K562 (cell line): ENCODE measurements around the gene SAMD14. TPM values are rescaled to one million over a fixed set of nuclear protein-coding genes. Genes with fewer than 3 reads are reported as not detected.

Experiments used
- ATAC-seq: fragments of 200-7000 bp; cut with Tn5 transposase; 3 replicates; pipeline ENCODE4 v1.9.1; 2020; ENCODE audit warnings: moderate library complexity
- BruUV-seq: library from RNA; stranded (reverse); fragments of 400-500 nt; replicated peaks from 2 replicates; lab custom pipeline; 2021; lab: Mats Ljungman, UMichigan
- CTCF ChIA-PET: fragments of 300-600 bp; formaldehyde crosslinking; extraction: SDS; loops from one replicate; lab custom pipeline; 2021; ENCODE audit warnings: low intra/inter-chr PET ratio; lab: Yijun Ruan, JAX
- POLR2A ChIA-PET: fragments of 300-600, 350-650 bp; sonication (Branson Sonifier 250); formaldehyde crosslinking; extraction: SDS; loops from one replicate; lab custom pipeline; 2021; ENCODE audit warnings: antibody characterized with exemption, inconsistent platforms; lab: Yijun Ruan, JAX
- DNase-seq, 4 experiments: peaks; one replicate each; pipeline versions ENCODE4 v3.0.0 to v3.0.0-alpha.2; 2011 to 2018; ENCODE audit warnings: low spot score in 3 of 4, mixed read lengths in 3 of 4; ENCODE audit errors: extremely low read depth in 1 of 4
- FAIRE-seq: peaks from 2 replicates; lab custom pipeline; 2011; peaks lifted over from hg19 to GRCh38; lab: Jason Lieb, UNC
- H2AFZ ChIP-seq: 2 replicates; pipeline ENCODE4 v1.6.0; 2011; ENCODE audit warnings: low read depth, low read length, control low read depth, inconsistent platforms
- H3K27ac ChIP-seq: fragments of 200-600 bp; 3 replicates; pipeline ENCODE4 v1.8.0; 2011; ENCODE audit warnings: low read depth, mild to moderate bottlenecking, control low read depth, inconsistent platforms, low read length, moderate library complexity, mixed read lengths; ENCODE audit errors: extremely low read depth
- H3K27me3 ChIP-seq, 2 experiments: fragments of 300-600 bp in 1 of 2; 2 replicates in 1 of 2; 3 replicates in 1 of 2; pipeline versions ENCODE4 v1.6.0 to v1.8.0; 2011; ENCODE audit warnings: inconsistent platforms in 2 of 2, low read length in 2 of 2, mild to moderate bottlenecking in 1 of 2, mixed read lengths in 1 of 2, moderate library complexity in 1 of 2; ENCODE audit not compliant: control insufficient read depth in 2 of 2, insufficient read depth in 2 of 2
- H3K36me3 ChIP-seq: fragments of 300-600 bp; 3 replicates; pipeline ENCODE4 v1.8.0; 2011; ENCODE audit warnings: mild to moderate bottlenecking, low read length, inconsistent platforms; ENCODE audit not compliant: control insufficient read depth, insufficient read depth
- H3K4me1 ChIP-seq, 2 experiments: fragments of 200-600 bp in 1 of 2; replicated peaks in 1 of 2; 2 replicates in 1 of 2; 3 replicates in 1 of 2; pipeline versions ENCODE4 v1.5.1 to v1.8.0; 2011; ENCODE audit warnings: inconsistent platforms in 2 of 2, low read length in 2 of 2, mild to moderate bottlenecking in 1 of 2, mixed read lengths in 1 of 2, moderate library complexity in 1 of 2; ENCODE audit not compliant: control insufficient read depth in 2 of 2, insufficient read depth in 2 of 2
- H3K4me2 ChIP-seq: 2 replicates; pipeline ENCODE4 v1.6.1; 2011; ENCODE audit warnings: low read length, control low read depth, inconsistent platforms, mixed read lengths; ENCODE audit not compliant: insufficient read depth
- H3K4me3 ChIP-seq: fragments of 200-600 bp; sonication (generic), shearing (Covaris generic); 2 replicates; pipeline ENCODE4 v1.5.1; 2016; ENCODE audit warnings: control low read depth, inconsistent platforms
- H3K79me2 ChIP-seq: fragments of 200-600 bp; 3 replicates; pipeline ENCODE4 v1.8.0; 2011; ENCODE audit warnings: low read length, inconsistent platforms; ENCODE audit not compliant: control insufficient read depth, insufficient read depth
- H3K9ac ChIP-seq, 2 experiments: 2 replicates each; pipeline versions ENCODE4 v1.6.0 to v1.6.1; 2011; ENCODE audit warnings: low read depth in 2 of 2, low read length in 2 of 2, control low read depth in 1 of 2, inconsistent platforms in 1 of 2, mild to moderate bottlenecking in 1 of 2, mixed read lengths in 1 of 2; ENCODE audit not compliant: insufficient read depth in 1 of 2
- H3K9me1 ChIP-seq: one replicate; pipeline ENCODE4 v1.6.0; 2011; ENCODE audit warnings: inconsistent platforms, mild to moderate bottlenecking, low read length, moderate library complexity; ENCODE audit not compliant: control insufficient read depth, insufficient read depth
- H3K9me3 ChIP-seq: replicated peaks from 2 replicates; pipeline ENCODE4 v1.5.1; 2011; ENCODE audit warnings: low read depth, low read length, inconsistent platforms; ENCODE audit not compliant: control insufficient read depth, insufficient read depth
- H4K20me1 ChIP-seq: replicated peaks from 2 replicates; pipeline ENCODE4 v1.6.1; 2011; ENCODE audit warnings: low read length, inconsistent platforms, mixed read lengths; ENCODE audit not compliant: control insufficient read depth, insufficient read depth
- ARID1B ChIP-seq: fragments of 450-650 bp; IDR thresholded peaks from 2 replicates; pipeline ENCODE4 v1.6.1; 2016; ENCODE audit warnings: antibody characterized with exemption, mild to moderate bottlenecking, inconsistent platforms
- FOS ChIP-seq: IDR thresholded peaks from 3 replicates; pipeline ENCODE4 v1.6.1; 2011; ENCODE audit not compliant: insufficient read length; ENCODE audit errors: extremely low read depth
- KDM1A ChIP-seq, 2 experiments: fragments of 450-650 bp; IDR thresholded peaks; 2 replicates each; pipeline ENCODE4 v1.6.1; 2016; ENCODE audit warnings: mild to moderate bottlenecking in 2 of 2
- NCOA1 ChIP-seq: fragments of 450-650 bp; IDR thresholded peaks from 2 replicates; pipeline ENCODE4 v1.6.1; 2016; ENCODE audit warnings: low read depth
- PYGO2 ChIP-seq: fragments of 450-650 bp; IDR thresholded peaks from 2 replicates; pipeline ENCODE4 v1.6.1; 2016; ENCODE audit warnings: mild to moderate bottlenecking, missing genetic modification characterization, moderate library complexity, missing compliant biosample characterization
- RAD51 ChIP-seq: fragments of 450-650 bp; IDR thresholded peaks from 2 replicates; pipeline ENCODE4 v1.7.1; 2016; ENCODE audit warnings: low read depth, mild to moderate bottlenecking, borderline replicate concordance
- TARDBP ChIP-seq: fragments of 450-650 bp; IDR thresholded peaks from 2 replicates; pipeline ENCODE4 v1.6.1; 2016
- ZBTB8A ChIP-seq: fragments of 450-650 bp; IDR thresholded peaks from 2 replicates; pipeline ENCODE4 v1.6.1; 2018; ENCODE audit warnings: mild to moderate bottlenecking, moderate library complexity; ENCODE audit not compliant: partially characterized antibody
- ZNF184 ChIP-seq: sonication (generic); formaldehyde crosslinking; IDR thresholded peaks from 2 replicates; pipeline ENCODE4 v1.5.0; 2020; ENCODE audit warnings: missing genetic modification reagents
- WGBS: fragments of 100-300 bp; shearing (Covaris generic); methylation state at CpG from one replicate; pipeline ENCODE4 v1.1.6; 2016; ENCODE audit warnings: low coverage, mixed read lengths; ENCODE audit not compliant: insufficient coverage; ENCODE audit errors: missing lambda C conversion rate; 5-methylcytosine and 5-hydroxymethylcytosine counted together
- in situ Hi-C: fragments of 300-500 bp; cut with MboI; formaldehyde crosslinking; loops from 4 replicates; pipeline ENCODE4 v1.15.0; 2018; ENCODE audit warnings: inconsistent platforms, mixed read lengths
- intact Hi-C: fragments of 100-400 bp; cut with micrococcal nuclease; formaldehyde crosslinking; loops from 2 replicates; pipeline ENCODE4 v1.14.2; 2022
- polyA plus RNA-seq, 8 experiments: library from polyadenylated mRNA; depleted of rRNA in 4 of 8; stranded (reverse) in 5 of 8; unstranded in 3 of 8; fragments of >200 nt; fragmentation: Nextera tagmentation in 2 of 8; fragmentation: Illumina TruSeq in 1 of 8; extraction: Ambion mirVana in 2 of 8; extraction: Trizol in 1 of 8; gene quantifications; 2 replicates each; pipeline versions ENCODE4 v1.2.1 to v1.2.3, GENCODE V29; 2011 to 2014; ENCODE audit warnings: inconsistent platforms in 1 of 8, missing spikeins in 1 of 8
- total RNA-seq, 7 experiments: library from RNA; depleted of rRNA in 6 of 7; stranded (reverse); fragments of >200 nt in 6 of 7; fragmentation: Illumina TruSeq in 2 of 7; extraction: Trizol in 2 of 7; gene quantifications; 2 replicates each; pipeline versions ENCODE4 v1.2.1 to v1.2.3, GENCODE V29; 2011 to 2021; ENCODE audit warnings: low replicate concordance in 1 of 7
- TF ChIP-seq, protein P1 (sequence below): fragments of 250-450 bp; sonication (Bioruptor Pico); IDR thresholded peaks from 2 replicates; pipeline ENCODE4 v1.5.0; 2020; ENCODE audit warnings: mild to moderate bottlenecking, borderline replicate concordance
- TF ChIP-seq, protein P2 (sequence below): fragments of 450-650 bp; formaldehyde crosslinking; IDR thresholded peaks from 2 replicates; pipeline ENCODE4 v1.4.0; 2022; ENCODE audit warnings: missing genetic modification characterization
- TF ChIP-seq, protein P3 (sequence below): fragments of 450-650 bp; IDR thresholded peaks from 2 replicates; pipeline ENCODE4 v1.6.1; 2016; ENCODE audit warnings: antibody characterized with exemption
- TF ChIP-seq, protein P4 (sequence below): fragments of 450-650 bp; IDR thresholded peaks from 2 replicates; pipeline ENCODE4 v1.7.0; 2016; ENCODE audit warnings: borderline replicate concordance
- TF ChIP-seq, protein P5 (sequence below): sonication (generic); formaldehyde crosslinking; IDR thresholded peaks from 2 replicates; pipeline ENCODE4 v1.5.0; 2020; ENCODE audit warnings: missing genetic modification reagents

SAMD14 gene
- total and polyA plus RNA-seq, 9 of the 15 experiments (the other 6 are each of a cell fraction or from before 2014, with no cell fraction given) = 0.04 to 0.07 TPM; not detected in 7

DNA sequence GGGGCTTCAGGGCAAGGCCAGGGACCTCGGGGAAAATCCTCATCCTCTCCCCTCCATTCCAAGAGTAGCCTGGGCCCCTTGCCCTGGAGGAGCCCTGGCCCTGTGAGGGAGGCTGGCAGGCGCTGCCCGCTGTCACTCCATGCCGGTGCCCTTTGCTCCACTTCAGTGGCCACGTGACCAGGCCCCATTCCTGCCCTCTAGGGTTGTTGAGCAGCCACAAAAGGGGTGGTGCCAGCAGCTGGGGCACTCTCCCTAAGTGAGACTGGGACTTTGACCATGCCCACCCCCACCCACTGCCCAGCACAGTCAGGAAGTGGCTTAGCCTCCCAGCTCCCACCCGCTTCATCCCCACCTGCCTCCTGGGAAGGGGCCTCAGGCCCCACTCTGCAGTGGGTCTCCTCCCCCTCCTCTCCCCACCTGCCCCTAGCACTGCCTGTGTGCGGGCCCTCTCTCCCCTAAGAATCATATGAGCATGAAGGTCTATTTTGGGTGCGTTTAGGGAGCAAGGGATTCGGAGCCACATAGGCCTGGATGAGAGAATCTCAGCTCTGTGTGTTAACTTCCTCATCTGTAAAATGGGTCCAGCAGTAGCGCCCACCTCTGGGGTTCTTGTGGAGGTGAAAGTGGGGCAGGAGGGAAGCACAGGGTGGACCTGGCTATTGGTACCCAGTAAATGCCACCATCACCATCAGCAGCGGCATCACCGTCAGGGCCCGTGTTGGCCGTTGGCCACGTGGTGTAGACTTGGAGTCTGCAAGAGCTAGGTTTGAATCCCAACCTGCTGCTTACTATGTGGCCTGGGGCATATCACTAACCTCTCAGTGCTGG is 27.6 kb downstream of the SAMD14 start:
- H3K4me3 ChIP-seq = no peak overlapping the region
- 17% methylated on average over 14 of the region's 15 CpGs for WGBS
- CTCF ChIA-PET = no interaction called here
- TF ChIP-seq, protein P1, sequence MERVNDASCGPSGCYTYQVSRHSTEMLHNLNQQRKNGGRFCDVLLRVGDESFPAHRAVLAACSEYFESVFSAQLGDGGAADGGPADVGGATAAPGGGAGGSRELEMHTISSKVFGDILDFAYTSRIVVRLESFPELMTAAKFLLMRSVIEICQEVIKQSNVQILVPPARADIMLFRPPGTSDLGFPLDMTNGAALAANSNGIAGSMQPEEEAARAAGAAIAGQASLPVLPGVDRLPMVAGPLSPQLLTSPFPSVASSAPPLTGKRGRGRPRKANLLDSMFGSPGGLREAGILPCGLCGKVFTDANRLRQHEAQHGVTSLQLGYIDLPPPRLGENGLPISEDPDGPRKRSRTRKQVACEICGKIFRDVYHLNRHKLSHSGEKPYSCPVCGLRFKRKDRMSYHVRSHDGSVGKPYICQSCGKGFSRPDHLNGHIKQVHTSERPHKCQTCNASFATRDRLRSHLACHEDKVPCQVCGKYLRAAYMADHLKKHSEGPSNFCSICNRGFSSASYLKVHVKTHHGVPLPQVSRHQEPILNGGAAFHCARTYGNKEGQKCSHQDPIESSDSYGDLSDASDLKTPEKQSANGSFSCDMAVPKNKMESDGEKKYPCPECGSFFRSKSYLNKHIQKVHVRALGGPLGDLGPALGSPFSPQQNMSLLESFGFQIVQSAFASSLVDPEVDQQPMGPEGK = no peak
- TF ChIP-seq KDM1A (IDR thresholded peaks at IDR 0.05) (0 out of 4 replicates have a peak, but pooled peaks of 1 of the 2 experiments have one; percentile 16), PYGO2 (tag) (no peak), FOS (no peak), ZBTB8A (no peak), RAD51 (peak; percentile 10; the same call in 1 of the 2 replicates), ARID1B (no peak), TARDBP (no peak), NCOA1 (no peak), ZNF184 (CRISPR knock-in tag) (no peak)
- TF ChIP-seq, protein P2, sequence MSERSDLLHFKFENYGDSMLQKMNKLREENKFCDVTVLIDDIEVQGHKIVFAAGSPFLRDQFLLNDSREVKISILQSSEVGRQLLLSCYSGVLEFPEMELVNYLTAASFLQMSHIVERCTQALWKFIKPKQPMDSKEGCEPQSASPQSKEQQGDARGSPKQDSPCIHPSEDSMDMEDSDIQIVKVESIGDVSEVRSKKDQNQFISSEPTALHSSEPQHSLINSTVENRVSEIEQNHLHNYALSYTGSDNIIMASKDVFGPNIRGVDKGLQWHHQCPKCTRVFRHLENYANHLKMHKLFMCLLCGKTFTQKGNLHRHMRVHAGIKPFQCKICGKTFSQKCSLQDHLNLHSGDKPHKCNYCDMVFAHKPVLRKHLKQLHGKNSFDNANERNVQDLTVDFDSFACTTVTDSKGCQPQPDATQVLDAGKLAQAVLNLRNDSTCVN (CRISPR knock-in tag) = no peak
- TF ChIP-seq, protein P3, sequence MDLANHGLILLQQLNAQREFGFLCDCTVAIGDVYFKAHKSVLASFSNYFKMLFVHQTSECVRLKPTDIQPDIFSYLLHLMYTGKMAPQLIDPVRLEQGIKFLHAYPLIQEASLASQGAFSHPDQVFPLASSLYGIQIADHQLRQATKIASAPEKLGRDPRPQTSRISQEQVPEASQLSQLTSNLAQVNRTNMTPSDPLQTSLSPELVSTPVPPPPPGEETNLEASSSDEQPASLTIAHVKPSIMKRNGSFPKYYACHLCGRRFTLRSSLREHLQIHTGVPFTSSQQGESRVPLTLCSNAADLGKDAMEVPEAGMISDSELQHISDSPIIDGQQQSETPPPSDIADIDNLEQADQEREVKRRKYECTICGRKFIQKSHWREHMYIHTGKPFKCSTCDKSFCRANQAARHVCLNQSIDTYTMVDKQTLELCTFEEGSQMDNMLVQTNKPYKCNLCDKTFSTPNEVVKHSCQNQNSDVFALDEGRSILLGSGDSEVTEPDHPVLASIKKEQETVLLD = no peak
- TF ChIP-seq, protein P4, sequence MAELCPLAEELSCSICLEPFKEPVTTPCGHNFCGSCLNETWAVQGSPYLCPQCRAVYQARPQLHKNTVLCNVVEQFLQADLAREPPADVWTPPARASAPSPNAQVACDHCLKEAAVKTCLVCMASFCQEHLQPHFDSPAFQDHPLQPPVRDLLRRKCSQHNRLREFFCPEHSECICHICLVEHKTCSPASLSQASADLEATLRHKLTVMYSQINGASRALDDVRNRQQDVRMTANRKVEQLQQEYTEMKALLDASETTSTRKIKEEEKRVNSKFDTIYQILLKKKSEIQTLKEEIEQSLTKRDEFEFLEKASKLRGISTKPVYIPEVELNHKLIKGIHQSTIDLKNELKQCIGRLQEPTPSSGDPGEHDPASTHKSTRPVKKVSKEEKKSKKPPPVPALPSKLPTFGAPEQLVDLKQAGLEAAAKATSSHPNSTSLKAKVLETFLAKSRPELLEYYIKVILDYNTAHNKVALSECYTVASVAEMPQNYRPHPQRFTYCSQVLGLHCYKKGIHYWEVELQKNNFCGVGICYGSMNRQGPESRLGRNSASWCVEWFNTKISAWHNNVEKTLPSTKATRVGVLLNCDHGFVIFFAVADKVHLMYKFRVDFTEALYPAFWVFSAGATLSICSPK = no peak
- TF ChIP-seq, protein P5, sequence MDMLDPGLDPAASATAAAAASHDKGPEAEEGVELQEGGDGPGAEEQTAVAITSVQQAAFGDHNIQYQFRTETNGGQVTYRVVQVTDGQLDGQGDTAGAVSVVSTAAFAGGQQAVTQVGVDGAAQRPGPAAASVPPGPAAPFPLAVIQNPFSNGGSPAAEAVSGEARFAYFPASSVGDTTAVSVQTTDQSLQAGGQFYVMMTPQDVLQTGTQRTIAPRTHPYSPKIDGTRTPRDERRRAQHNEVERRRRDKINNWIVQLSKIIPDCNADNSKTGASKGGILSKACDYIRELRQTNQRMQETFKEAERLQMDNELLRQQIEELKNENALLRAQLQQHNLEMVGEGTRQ (CRISPR knock-in tag) = peak; percentile 30; the same call in 1 of the 2 replicates

More for the DNA sequence above, 27.6 kb downstream of the SAMD14 start:
- H3K9me1 ChIP-seq = peaks cover 4% of the 10 kb centered on the region
- no peaks in the 10 kb centered on the region for H3K36me3 ChIP-seq
- no peak for DNase-seq
- H3K27me3 ChIP-seq = peaks cover 4 to 42% of the 10 kb centered on the region in 2 experiments; a peak in 3 of 5 replicates
- H3K4me2 ChIP-seq = no peak overlapping the region
- no peak for FAIRE-seq
- intact Hi-C loops = no loop called here
- H3K27ac ChIP-seq = no peak overlapping the region
- POLR2A ChIA-PET = interaction anchor here (0.6 to 0.7 kb wide), 2 partner anchors 14 to 558 kb away, joined by 3 to 4 read pairs; no protein-coding TSS in a partner anchor
- no peak for ATAC-seq
- H2AFZ ChIP-seq = no peak overlapping the region
- 0 out of 2 replicates have a peak, but pooled peaks cover 8% of the 10 kb centered on the region for H4K20me1 ChIP-seq
- peaks cover 22 to 30% of the 10 kb centered on the region in 2 experiments; a peak in 4 of 5 replicates for H3K4me1 ChIP-seq
- H3K9me3 ChIP-seq = no peaks in the 10 kb centered on the region
- BruUV-seq = no TSS peak
- no peaks in the 10 kb centered on the region for H3K79me2 ChIP-seq
- in situ Hi-C loops = no loop called here
- peak overlapping the region in 1 of 2 experiments; percentile 66; a peak in 2 of 4 replicates for H3K9ac ChIP-seq
